GM12892 (cell line): ENCODE measurements around the gene OPN5.
A peak's percentile ranks its signal among the peaks of the same experiment; 100 is the strongest.

Source experiments
- DNase-seq: peaks from one replicate; pipeline ENCODE4 v3.0.0; 2011; ENCODE audit not compliant: insufficient read length
- FAIRE-seq: peaks from 2 replicates; lab custom pipeline; 2011; peaks lifted over from hg19 to GRCh38; lab: Jason Lieb, UNC
- POLR2A ChIP-seq: IDR thresholded peaks from 2 replicates; pipeline ENCODE4 v1.6.1; 2011; ENCODE audit warnings: low read depth, low read length, control low read depth
- POLR2AphosphoS5 ChIP-seq: IDR thresholded peaks from 2 replicates; pipeline ENCODE4 v1.6.1; 2011; ENCODE audit warnings: low read depth, low read length, control low read depth
- TAF1 ChIP-seq: IDR thresholded peaks from 2 replicates; pipeline ENCODE4 v1.6.1; 2011; ENCODE audit warnings: low read depth, mild to moderate bottlenecking, control low read depth, low read length, borderline replicate concordance

OPN5 gene

GRCh38 chr6:47759364-47759763, 22.5 kb upstream of the OPN5 start:
- no peak for TF ChIP-seq TAF1
- TF ChIP-seq POLR2A = no peak
- FAIRE-seq (no peak), DNase-seq (no peak)

DNA sequence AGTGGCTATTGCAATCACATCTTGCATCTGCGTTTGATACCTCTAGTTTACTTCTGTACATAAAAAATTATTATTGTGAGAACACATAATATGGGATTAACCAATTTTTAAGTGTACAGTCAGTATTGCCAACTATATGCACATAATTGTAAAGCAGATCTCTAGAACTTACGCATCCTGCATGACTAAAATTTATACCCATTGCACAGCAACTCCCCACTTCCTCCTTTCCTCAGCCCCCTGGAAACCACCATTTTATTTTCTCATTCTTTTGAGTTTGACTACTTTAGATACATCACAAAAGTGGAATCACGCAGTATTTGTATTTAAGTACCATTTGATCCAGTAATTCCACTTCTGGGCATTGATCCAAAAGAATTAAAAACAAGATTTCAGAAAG, 19.3 kb upstream of the OPN5 start:
- TF ChIP-seq POLR2A (no peak), POLR2AphosphoS5 (no peak), TAF1 (no peak)
- FAIRE-seq (peak; percentile 33), DNase-seq (no peak)

GRCh38 chr6:47766445-47766844, 15.4 kb upstream of the OPN5 start:
- DNase-seq = no peak
- TF ChIP-seq POLR2A (no peak), POLR2AphosphoS5 (no peak), TAF1 (no peak)
- FAIRE-seq = no peak

DNA sequence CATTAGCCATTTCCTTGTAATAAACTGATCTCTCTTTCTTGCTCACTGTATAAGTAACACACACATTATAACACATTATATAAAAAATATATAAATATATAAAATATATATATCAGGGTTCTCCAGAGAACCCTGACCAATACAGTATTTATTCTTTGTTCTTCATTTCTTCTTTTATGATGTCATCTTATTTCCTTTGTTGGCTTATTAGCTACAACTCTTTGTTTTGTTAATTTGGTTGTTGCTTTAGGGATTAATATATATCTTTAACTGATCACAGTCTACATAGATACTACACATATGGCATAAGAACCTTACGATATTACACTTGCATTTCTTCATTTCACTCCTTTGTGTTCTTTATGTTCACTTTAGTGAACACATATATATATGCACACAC, 14.7 kb upstream of the OPN5 start:
- DNase-seq = no peak

DNA sequence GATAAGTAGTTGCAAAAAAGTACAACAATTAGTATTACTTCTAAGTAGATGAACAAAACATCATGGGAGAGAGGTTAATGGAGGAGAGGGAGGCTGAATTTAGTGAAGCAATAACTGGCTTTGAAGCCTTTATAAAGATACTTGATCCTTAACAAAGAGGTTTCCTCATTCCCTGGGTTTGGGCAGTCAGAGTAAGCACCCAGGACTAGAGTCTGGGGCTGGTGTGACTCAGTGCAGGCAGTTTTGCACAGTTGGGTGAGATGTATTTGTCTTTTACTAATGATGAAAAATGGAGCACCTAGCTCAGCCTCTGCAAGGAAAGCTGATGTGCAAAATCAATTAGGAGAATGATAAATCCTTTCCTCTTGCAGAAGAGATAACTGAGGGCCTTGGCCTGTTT, 11.8 kb upstream of the OPN5 start:
- FAIRE-seq (peak; percentile 5), DNase-seq (no peak)
- no peak for TF ChIP-seq POLR2AphosphoS5
- TF ChIP-seq POLR2A = no peak
- no peak for TF ChIP-seq TAF1

More for the DNA sequence above, 14.7 kb upstream of the OPN5 start:
- TF ChIP-seq POLR2A (no peak), POLR2AphosphoS5 (no peak), TAF1 (no peak)
- no peak for FAIRE-seq

- no peak for FAIRE-seq
- TF ChIP-seq POLR2A = no peak
- no peak for TF ChIP-seq TAF1
- TF ChIP-seq POLR2AphosphoS5 = no peak
- DNase-seq = no peak
Measured at GRCh38 chr6:47772359-47772758, 9.5 kb upstream of the OPN5 start.

DNA sequence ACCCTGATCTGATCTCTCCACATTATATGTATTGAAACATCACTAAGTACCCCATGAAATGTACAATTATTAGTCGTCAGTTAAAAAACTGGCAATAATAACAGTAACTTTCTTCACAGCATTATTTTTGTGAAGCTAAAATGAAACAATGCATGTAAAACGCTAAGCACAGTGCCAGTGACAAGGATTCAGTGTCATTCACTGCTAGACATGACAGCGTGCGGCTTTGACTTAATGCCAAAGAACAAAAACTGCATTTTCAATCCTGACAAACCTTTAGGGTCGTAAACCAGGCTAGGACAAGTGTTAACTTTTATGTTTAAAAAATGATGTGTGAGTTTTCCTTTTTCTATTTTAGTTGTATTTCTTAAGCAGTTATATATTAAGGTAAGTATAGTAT, 8.8 kb upstream of the OPN5 start:
- FAIRE-seq = no peak
- TF ChIP-seq POLR2AphosphoS5 = no peak
- TF ChIP-seq POLR2A = no peak
- no peak for DNase-seq

DNA sequence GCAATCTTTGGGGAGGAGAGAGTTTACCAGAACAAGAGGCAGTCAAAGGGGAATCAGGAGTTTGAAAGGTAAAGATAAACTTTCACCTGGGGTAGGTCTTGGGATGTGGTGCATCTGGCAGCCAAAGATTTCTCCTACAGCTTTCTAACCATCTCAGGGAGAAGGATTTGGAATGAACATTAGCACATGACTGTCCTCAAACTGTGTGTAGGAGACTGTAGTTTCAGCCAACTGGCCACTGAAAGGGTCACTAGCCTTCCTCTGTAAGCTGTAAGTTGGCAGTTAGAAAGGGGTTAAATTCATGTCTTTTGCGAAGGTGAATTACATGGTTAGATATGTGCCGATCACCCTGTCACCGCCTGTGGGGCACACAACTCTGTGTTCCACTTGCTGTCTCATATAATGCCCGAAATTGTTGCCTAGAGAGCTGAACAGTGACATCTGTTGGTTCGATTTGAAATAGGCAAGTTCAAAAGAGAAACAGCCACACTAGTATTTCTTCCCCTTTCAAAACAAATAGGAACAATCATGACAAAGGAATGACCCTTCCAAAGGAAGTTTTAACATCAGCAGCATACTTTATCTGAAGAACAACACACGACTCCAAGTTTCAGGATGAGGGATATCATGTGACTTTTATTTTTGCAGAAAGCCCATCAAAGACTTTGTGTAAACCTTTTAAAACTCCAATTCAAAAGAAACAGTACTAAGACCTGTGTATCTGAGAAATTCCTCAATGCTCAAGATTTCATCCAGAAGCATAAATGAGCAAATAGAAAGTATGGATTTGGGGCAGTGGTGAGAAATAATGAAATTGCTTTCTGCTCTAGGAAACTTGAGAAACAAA, 1.1 kb upstream of the OPN5 start:
- TF ChIP-seq POLR2A = no peak
- peak; percentile 79 for FAIRE-seq
- DNase-seq = no peak

GRCh38 chr6:47785182-47785581, 3.4 kb downstream of the OPN5 start:
- TF ChIP-seq POLR2A (no peak), POLR2AphosphoS5 (no peak), TAF1 (no peak)
- FAIRE-seq (no peak), DNase-seq (no peak)

DNA sequence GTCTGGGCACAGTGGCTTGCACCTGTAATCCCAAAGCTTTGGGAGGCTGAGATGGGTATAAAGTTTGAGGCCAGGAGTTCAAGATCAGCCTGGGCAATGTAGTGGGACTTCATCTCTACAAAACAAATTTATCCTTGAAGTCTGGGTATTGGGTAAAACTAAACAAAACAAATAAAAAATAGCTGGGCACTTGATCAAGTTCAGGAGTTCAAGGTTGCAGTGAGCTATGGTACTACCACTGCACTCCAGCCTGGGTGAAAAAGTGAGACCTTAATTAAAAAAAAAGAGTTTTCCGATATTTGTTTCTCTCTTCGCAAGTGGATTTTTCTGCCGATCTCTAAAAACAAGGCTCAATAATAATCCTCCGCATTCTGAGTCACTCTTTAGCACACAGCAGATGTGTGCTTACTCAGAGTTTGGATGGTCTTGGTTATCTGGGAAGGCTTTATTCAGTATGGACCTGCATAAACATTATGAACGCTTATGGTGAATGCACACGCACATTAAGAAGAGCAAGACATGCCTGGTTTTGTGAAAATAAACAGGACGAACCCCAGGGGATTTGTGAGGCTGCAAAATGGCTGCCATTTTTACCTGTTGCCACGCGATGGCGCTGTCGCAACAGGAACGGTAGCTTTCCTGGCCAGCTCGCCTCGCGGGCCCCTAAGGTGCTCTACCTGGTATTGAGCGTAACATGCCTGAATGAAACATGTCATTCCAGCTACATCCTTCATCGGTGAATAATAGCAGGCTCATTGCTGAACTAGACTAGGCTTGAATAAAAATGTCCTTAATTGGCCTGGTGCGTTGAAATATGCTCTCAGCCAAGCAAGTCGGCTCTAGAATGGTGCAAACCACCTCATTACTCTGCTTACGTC, 6.0 kb downstream of the OPN5 start:
- DNase-seq (peak; percentile 9), FAIRE-seq (peak; percentile 93)
- TF ChIP-seq POLR2A = no peak
- TF ChIP-seq TAF1 = no peak
- TF ChIP-seq POLR2AphosphoS5 = no peak

DNA sequence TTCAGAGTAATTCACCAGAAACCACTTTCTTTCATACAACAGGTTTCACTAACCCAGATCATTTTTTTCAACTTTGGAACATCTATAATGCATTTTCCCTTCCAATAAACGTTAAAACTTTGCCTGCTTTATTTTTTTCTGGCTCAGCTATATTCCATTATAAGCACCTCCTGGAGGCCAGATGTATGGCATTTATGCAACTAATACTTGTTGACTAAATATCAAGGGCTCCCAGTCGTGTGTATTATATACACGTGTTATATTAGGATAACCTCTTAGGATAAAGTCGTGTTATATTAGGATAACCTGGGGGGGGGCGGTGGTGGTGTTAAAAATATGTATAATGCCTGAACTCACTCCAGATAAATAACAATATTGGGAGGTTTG, 6.7 kb downstream of the OPN5 start:
- no peak for TF ChIP-seq POLR2A
- DNase-seq (no peak), FAIRE-seq (no peak)

- no peak for TF ChIP-seq POLR2A
- TF ChIP-seq TAF1 = no peak
- TF ChIP-seq POLR2AphosphoS5 = no peak
- FAIRE-seq (no peak), DNase-seq (no peak)
Measured at GRCh38 chr6:47789553-47789952, 7.7 kb downstream of the OPN5 start.
